Mesenchymal stem cell (in vitro differentiated cells and primary cell): ENCODE results near the gene HBS1L.

Experiments
- DNase-seq: peaks from one replicate; pipeline ENCODE4 v3.0.0-alpha.2; 2013
- H2AFZ ChIP-seq: one replicate; pipeline ENCODE4 v1.6.1; 2013; ENCODE audit warnings: low read depth, mild to moderate bottlenecking, control low read depth, inconsistent platforms, low read length, moderate library complexity
- H2AK5ac ChIP-seq: 2 replicates; pipeline ENCODE4 v1.6.1; 2013; ENCODE audit warnings: low read length, moderate library complexity, mild to moderate bottlenecking, inconsistent platforms; ENCODE audit not compliant: severe bottlenecking
- H2BK120ac ChIP-seq: one replicate; pipeline ENCODE4 v1.6.1; 2013; ENCODE audit warnings: low read depth, mild to moderate bottlenecking, inconsistent platforms, low read length, moderate library complexity
- H2BK12ac ChIP-seq, 2 experiments: one replicate each; pipeline ENCODE4 v1.6.1; 2013; ENCODE audit warnings: inconsistent platforms in 2 of 2, low read length in 2 of 2, mild to moderate bottlenecking in 2 of 2, moderate library complexity in 2 of 2, control low read depth in 1 of 2
- H2BK15ac ChIP-seq: one replicate; pipeline ENCODE4 v1.6.1; 2013; ENCODE audit warnings: mild to moderate bottlenecking, low read depth, inconsistent platforms; ENCODE audit not compliant: poor library complexity, severe bottlenecking
- H2BK5ac ChIP-seq: 2 replicates; pipeline ENCODE4 v1.6.1; 2013; ENCODE audit warnings: low read depth, mild to moderate bottlenecking, low read length, control low read depth, inconsistent platforms; ENCODE audit not compliant: poor library complexity, severe bottlenecking
- H3K14ac ChIP-seq, 2 experiments: one replicate each; pipeline ENCODE4 v1.6.1; 2013; ENCODE audit warnings: inconsistent platforms in 2 of 2, low read length in 2 of 2, control low read depth in 1 of 2, mild to moderate bottlenecking in 1 of 2, moderate library complexity in 1 of 2
- H3K18ac ChIP-seq, 2 experiments: one replicate each; pipeline ENCODE4 v1.6.1; 2013; ENCODE audit warnings: inconsistent platforms in 2 of 2, low read length in 2 of 2, control low read depth in 1 of 2, low read depth in 1 of 2, mild to moderate bottlenecking in 1 of 2
- H3K23ac ChIP-seq, 2 experiments: one replicate each; pipeline ENCODE4 v1.6.1; 2013; ENCODE audit warnings: inconsistent platforms in 2 of 2, low read length in 2 of 2, mild to moderate bottlenecking in 2 of 2, moderate library complexity in 2 of 2, control low read depth in 1 of 2
- H3K27ac ChIP-seq: 2 replicates; pipeline ENCODE4 v1.5.1; 2013; ENCODE audit warnings: mild to moderate bottlenecking, moderate library complexity, low read length, control low read depth, inconsistent platforms; ENCODE audit not compliant: poor library complexity, severe bottlenecking
- H3K27me3 ChIP-seq, 2 experiments: 2 replicates each; pipeline versions ENCODE4 v1.6.1 to v1.7.0; 2013; ENCODE audit warnings: low read length in 2 of 2, mild to moderate bottlenecking in 2 of 2, moderate library complexity in 2 of 2, control low read depth in 1 of 2, inconsistent platforms in 1 of 2; ENCODE audit not compliant: control insufficient read depth in 1 of 2, insufficient read depth in 1 of 2
- H3K36me3 ChIP-seq, 2 experiments: 2 replicates each; pipeline versions ENCODE4 v1.6.1 to v1.7.0; 2013; ENCODE audit warnings: low read length in 2 of 2, control low read depth in 1 of 2, inconsistent platforms in 1 of 2, low read depth in 1 of 2, mild to moderate bottlenecking in 1 of 2; ENCODE audit not compliant: insufficient read depth in 2 of 2, control insufficient read depth in 1 of 2
- H3K4ac ChIP-seq, 2 experiments: one replicate each; pipeline ENCODE4 v1.6.1; 2013; ENCODE audit warnings: inconsistent platforms in 2 of 2, low read length in 2 of 2, mild to moderate bottlenecking in 2 of 2, moderate library complexity in 2 of 2, control low read depth in 1 of 2, low read depth in 1 of 2
- H3K4me1 ChIP-seq: 2 replicates; pipeline ENCODE4 v1.6.1; 2013; ENCODE audit warnings: low read depth, low read length, control low read depth; ENCODE audit not compliant: control insufficient read depth, insufficient read depth
- H3K4me2 ChIP-seq: 2 replicates; pipeline ENCODE4 v1.6.1; 2013; ENCODE audit warnings: low read length, mild to moderate bottlenecking, inconsistent platforms; ENCODE audit not compliant: poor library complexity, severe bottlenecking
- H3K4me3 ChIP-seq, 2 experiments: 2 replicates each; pipeline versions ENCODE4 v1.5.1 to v1.7.0; 2013; ENCODE audit warnings: low read length in 2 of 2, mild to moderate bottlenecking in 2 of 2, control low read depth in 1 of 2, low read depth in 1 of 2; ENCODE audit not compliant: insufficient read depth in 1 of 2
- H3K79me1 ChIP-seq: replicated peaks from 2 replicates; pipeline ENCODE4 v1.6.1; 2013; ENCODE audit warnings: mild to moderate bottlenecking, control low read depth, low read length, inconsistent platforms; ENCODE audit not compliant: poor library complexity, severe bottlenecking
- H3K9ac ChIP-seq: 2 replicates; pipeline ENCODE4 v1.7.0; 2013; ENCODE audit warnings: mild to moderate bottlenecking, low read length, moderate library complexity
- H3K9me3 ChIP-seq: 2 replicates; pipeline ENCODE4 v1.7.0; 2013; ENCODE audit warnings: mild to moderate bottlenecking, low read length; ENCODE audit not compliant: control insufficient read depth
- H4K8ac ChIP-seq: one replicate; pipeline ENCODE4 v1.6.1; 2013; ENCODE audit warnings: inconsistent platforms, mild to moderate bottlenecking, low read length, moderate library complexity
- H4K91ac ChIP-seq: one replicate; pipeline ENCODE4 v1.6.1; 2013; ENCODE audit warnings: mild to moderate bottlenecking, low read length, inconsistent platforms
- WGBS: methylation state at CpG from one replicate; pipeline ENCODE4 v1.1.7; 2013; ENCODE audit warnings: mixed read lengths; 5-methylcytosine and 5-hydroxymethylcytosine counted together

HBS1L gene

DNA sequence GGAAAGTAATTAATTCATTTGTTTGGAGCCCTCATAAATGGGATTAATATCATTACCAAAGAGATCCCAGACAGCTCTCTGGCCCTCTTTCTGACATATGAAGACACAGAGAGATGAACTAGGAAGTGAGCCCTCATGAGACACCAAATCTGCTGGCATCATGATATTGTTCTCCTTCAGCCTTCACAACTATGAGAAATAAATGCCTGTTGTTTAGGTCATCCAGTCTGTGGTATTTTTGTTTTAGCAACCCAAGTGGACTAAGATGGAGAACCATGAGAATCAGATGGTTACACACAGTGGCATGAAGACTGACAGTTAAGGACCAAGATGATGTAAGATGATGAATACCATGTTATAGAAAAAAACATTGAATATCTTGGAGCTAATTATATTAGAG lies 16.9 kb upstream of the HBS1L start:
- Histone ChIP-seq H4K8ac (no peak overlapping the region), H3K4me1 (no peaks in the 10 kb centered on the region), H3K23ac (no peak overlapping the region), H2BK120ac (no peak overlapping the region), H3K18ac (no peak overlapping the region), H2BK5ac (no peak overlapping the region), H3K36me3 (no peaks in the 10 kb centered on the region), H3K4ac (no peak overlapping the region), H2AFZ (no peak overlapping the region), H3K27ac (no peak overlapping the region), H3K14ac (no peak overlapping the region), H2AK5ac (no peak overlapping the region), H3K4me2 (no peak overlapping the region), H3K4me3 (no peak overlapping the region), H2BK12ac (no peak overlapping the region), H3K9ac (no peak overlapping the region), H3K27me3 (no peaks in the 10 kb centered on the region), H3K9me3 (no peaks in the 10 kb centered on the region), H2BK15ac (no peak overlapping the region), H3K79me1 (no peaks in the 10 kb centered on the region), H4K91ac (no peak overlapping the region)
- DNase-seq = no peak

DNA sequence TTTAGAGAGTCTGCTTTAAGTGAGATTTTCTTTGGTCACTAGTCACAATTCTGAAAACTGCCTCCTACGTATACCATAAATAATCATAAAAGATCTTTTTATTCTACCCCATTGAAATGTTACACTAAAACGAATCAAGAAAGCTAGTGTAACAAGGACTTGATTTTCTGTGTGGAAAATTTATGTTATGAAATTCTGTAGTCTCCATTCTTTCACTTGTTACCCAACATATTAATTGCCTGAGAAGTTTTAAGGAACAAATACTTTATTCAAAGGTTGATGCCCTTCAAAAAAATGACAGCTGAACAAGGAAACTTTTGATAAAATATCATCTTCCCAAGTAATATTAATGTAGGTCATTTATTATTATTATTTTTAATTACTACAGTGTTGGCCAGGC lies 13.3 kb upstream of the HBS1L start:
- H4K91ac ChIP-seq = no peak overlapping the region
- H3K18ac ChIP-seq = no peak overlapping the region
- no peaks in the 10 kb centered on the region for H3K9me3 ChIP-seq
- H3K4me2 ChIP-seq = no peak overlapping the region
- no CpG with 5 or more reads among the region's 2 CpGs for WGBS
- H3K36me3 ChIP-seq = no peaks in the 10 kb centered on the region
- H3K27ac ChIP-seq = no peak overlapping the region
- no peak overlapping the region for H3K4me3 ChIP-seq
- H2AFZ ChIP-seq = no peak overlapping the region
- H3K4ac ChIP-seq = no peak overlapping the region
- no peak overlapping the region for H3K14ac ChIP-seq
- no peaks in the 10 kb centered on the region for H3K4me1 ChIP-seq
- H3K79me1 ChIP-seq = no peaks in the 10 kb centered on the region
- no peak overlapping the region for H3K9ac ChIP-seq
- H2BK12ac ChIP-seq = no peak overlapping the region
- peaks cover 0 to 5% of the 10 kb centered on the region in 2 experiments for H3K27me3 ChIP-seq
- no peak overlapping the region for H2BK5ac ChIP-seq
- DNase-seq = no peak
- H2AK5ac ChIP-seq = no peak overlapping the region
- no peak overlapping the region for H2BK120ac ChIP-seq
- no peak overlapping the region for H4K8ac ChIP-seq
- no peak overlapping the region for H2BK15ac ChIP-seq
- H3K23ac ChIP-seq = no peak overlapping the region

DNA sequence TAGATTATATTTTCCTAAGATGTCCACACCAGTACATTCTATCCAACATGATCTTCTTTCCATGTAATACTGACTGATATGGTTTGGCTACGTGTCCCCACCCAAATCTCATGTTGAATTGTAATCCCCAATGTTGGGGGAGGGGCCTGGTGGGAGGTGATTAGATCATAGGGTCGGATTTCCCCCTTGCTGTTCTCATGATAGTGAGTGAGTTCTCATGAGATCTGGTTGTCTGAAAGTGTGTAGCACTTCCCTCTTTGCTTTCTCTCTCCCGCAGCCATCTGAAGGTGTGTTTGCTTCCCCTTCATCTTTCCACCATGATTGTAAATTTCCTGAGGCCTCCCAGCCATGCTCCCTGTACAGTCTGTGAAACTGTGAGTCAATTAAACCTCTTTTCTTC lies 12.2 kb upstream of the HBS1L start:
- Histone ChIP-seq H3K4me2 (no peak overlapping the region), H2BK15ac (no peak overlapping the region), H3K4ac (no peak overlapping the region), H3K79me1 (no peaks in the 10 kb centered on the region), H3K18ac (no peak overlapping the region), H2BK5ac (no peak overlapping the region), H3K27me3 (peaks cover 0 to 5% of the 10 kb centered on the region in 2 experiments), H2AK5ac (no peak overlapping the region), H3K36me3 (no peaks in the 10 kb centered on the region), H4K91ac (no peak overlapping the region), H2BK120ac (no peak overlapping the region), H2AFZ (no peak overlapping the region), H3K14ac (no peak overlapping the region), H3K27ac (no peak overlapping the region), H3K9me3 (no peaks in the 10 kb centered on the region), H3K9ac (no peak overlapping the region), H4K8ac (no peak overlapping the region), H2BK12ac (no peak overlapping the region), H3K23ac (no peak overlapping the region), H3K4me3 (no peak overlapping the region), H3K4me1 (no peaks in the 10 kb centered on the region)
- WGBS = 100% methylated on average over 1 of the region's 3 CpGs
- DNase-seq = no peak

DNA sequence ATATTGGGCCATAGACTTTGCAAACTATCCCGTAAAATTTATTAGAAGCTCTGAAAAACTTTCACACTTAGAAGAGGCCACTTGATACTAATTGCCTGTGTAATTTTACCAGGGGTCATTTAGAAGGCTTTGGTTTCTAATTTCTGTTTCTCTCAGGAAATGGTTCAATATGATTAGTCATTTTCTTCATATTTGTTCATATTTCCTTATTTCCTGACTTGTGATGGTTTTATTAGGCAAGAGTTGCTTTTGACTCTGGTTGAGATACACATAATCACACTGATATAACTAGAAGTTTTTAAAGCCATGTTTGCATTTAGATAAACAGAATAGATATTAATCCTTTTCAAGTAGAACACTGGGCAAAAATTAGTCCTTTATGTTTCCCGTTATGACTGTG lies 11.8 kb upstream of the HBS1L start:
- Histone ChIP-seq H3K27me3 (peaks cover 0 to 5% of the 10 kb centered on the region in 2 experiments), H4K8ac (no peak overlapping the region), H3K9me3 (no peaks in the 10 kb centered on the region), H2BK15ac (no peak overlapping the region), H2BK5ac (no peak overlapping the region), H2BK120ac (no peak overlapping the region), H3K4ac (no peak overlapping the region), H2BK12ac (no peak overlapping the region), H2AK5ac (no peak overlapping the region), H3K4me3 (no peak overlapping the region), H3K36me3 (no peaks in the 10 kb centered on the region), H3K4me2 (no peak overlapping the region), H2AFZ (no peak overlapping the region), H3K4me1 (no peaks in the 10 kb centered on the region), H3K23ac (no peak overlapping the region), H3K18ac (no peak overlapping the region), H3K14ac (no peak overlapping the region), H4K91ac (no peak overlapping the region), H3K79me1 (no peaks in the 10 kb centered on the region), H3K9ac (no peak overlapping the region), H3K27ac (no peak overlapping the region)
- no peak for DNase-seq
- no CpG with 5 or more reads among the region's 2 CpGs for WGBS
